Tibial nerve (tissue), 3 donors: ENCODE measurements around the gene ADGRG6.

Experiments used
- CTCF ChIP-seq, 5 experiments: fragments of 200-600 bp in 3 of 5; fragments of 450-650 bp in 2 of 5; sonication (generic) in 3 of 5; IDR thresholded peaks; one replicate each; pipeline ENCODE4 v1.5.1; 2016 to 2019; ENCODE audit warnings: antibody characterized with exemption in 5 of 5, mild to moderate bottlenecking in 3 of 5, moderate library complexity in 2 of 5
- POLR2A ChIP-seq, 2 donors: fragments of 450-650 bp; IDR thresholded peaks; one replicate each; pipeline ENCODE4 v1.6.1; 2017; ENCODE audit warnings: antibody characterized with exemption in 2 of 2, mild to moderate bottlenecking in 2 of 2, moderate library complexity in 2 of 2

- no peak for TF ChIP-seq CTCF (IDR thresholded peaks at IDR 0.05)
- no peak for TF ChIP-seq POLR2A (IDR thresholded peaks at IDR 0.05)
Observed at GRCh38 chr6:142354650-142355049, 52.8 kb downstream of the ADGRG6 start.
